Endometrium (tissue), 2 donors: ENCODE measurements around the gene GCAT.
A peak's percentile ranks its signal among the peaks of the same experiment; 100 is the strongest.

Source experiments
- FAIRE-seq: peaks from 2 replicates; lab custom pipeline; 2012; peaks lifted over from hg19 to GRCh38; lab: Jason Lieb, UNC
- donor health status: control.
- donor health status: control.

GCAT gene

GRCh38 chr22:37807410-37808293 lies at the start of gene GCAT:
Gene GCAT, plus strand, starts transcription at chr22:37807934. Its CDS starts 34 bp downstream, at chr22:37807968.
- peak; percentile 18 for FAIRE-seq

GRCh38 chr22:37758694-37759093 lies 49.0 kb upstream of the GCAT start:
- FAIRE-seq: no peak

- no peak for FAIRE-seq
These were observed 48.5 kb upstream of the GCAT start for GRCh38 chr22:37759281-37759680.

GRCh38 chr22:37760152-37760551 lies 47.6 kb upstream of the GCAT start:
- FAIRE-seq: no peak

- no peak for FAIRE-seq
These were observed 45.3 kb upstream of the GCAT start for GRCh38 chr22:37762389-37762836.

- FAIRE-seq: no peak
These were observed 44.7 kb upstream of the GCAT start for GRCh38 chr22:37763012-37763411.

- no peak for FAIRE-seq
These were observed 44.1 kb upstream of the GCAT start for GRCh38 chr22:37763652-37764051.

- FAIRE-seq: no peak
These were observed 43.1 kb upstream of the GCAT start for GRCh38 chr22:37764622-37765021.

GRCh38 chr22:37765498-37765897 lies 42.2 kb upstream of the GCAT start:
- FAIRE-seq: no peak

- FAIRE-seq: no peak
These were observed 41.7 kb upstream of the GCAT start for GRCh38 chr22:37765953-37766576.

- FAIRE-seq: no peak
These were observed 39.5 kb upstream of the GCAT start for GRCh38 chr22:37768273-37768672.

GRCh38 chr22:37769056-37769455 lies 38.7 kb upstream of the GCAT start:
- FAIRE-seq: no peak

GRCh38 chr22:37771081-37771480 lies 36.7 kb upstream of the GCAT start:
- FAIRE-seq: no peak

GRCh38 chr22:37771702-37772427 lies 35.9 kb upstream of the GCAT start:
- no peak for FAIRE-seq

- FAIRE-seq: no peak
These were observed 33.0 kb upstream of the GCAT start for GRCh38 chr22:37774728-37775127.

- FAIRE-seq: no peak
These were observed 31.7 kb upstream of the GCAT start for GRCh38 chr22:37775785-37776638.

- no peak for FAIRE-seq
These were observed 31.1 kb upstream of the GCAT start for GRCh38 chr22:37776639-37777005.

- FAIRE-seq: no peak
These were observed 30.5 kb upstream of the GCAT start for GRCh38 chr22:37777122-37777687.

GRCh38 chr22:37778370-37779009 lies 29.2 kb upstream of the GCAT start:
- no peak for FAIRE-seq

GRCh38 chr22:37781434-37782059 lies 26.2 kb upstream of the GCAT start:
- FAIRE-seq: no peak
